Mesenchymal stem cell (in vitro differentiated cells and primary cell): ENCODE measurements around the gene CCNK.

Experiments
- DNase-seq: peaks from one replicate; pipeline ENCODE4 v3.0.0-alpha.2; 2013
- H2AFZ ChIP-seq: one replicate; pipeline ENCODE4 v1.6.1; 2013; ENCODE audit warnings: low read depth, mild to moderate bottlenecking, control low read depth, inconsistent platforms, low read length, moderate library complexity
- H2AK5ac ChIP-seq: 2 replicates; pipeline ENCODE4 v1.6.1; 2013; ENCODE audit warnings: low read length, moderate library complexity, mild to moderate bottlenecking, inconsistent platforms; ENCODE audit not compliant: severe bottlenecking
- H2BK120ac ChIP-seq: one replicate; pipeline ENCODE4 v1.6.1; 2013; ENCODE audit warnings: low read depth, mild to moderate bottlenecking, inconsistent platforms, low read length, moderate library complexity
- H2BK12ac ChIP-seq, 2 experiments: one replicate each; pipeline ENCODE4 v1.6.1; 2013; ENCODE audit warnings: inconsistent platforms in 2 of 2, low read length in 2 of 2, mild to moderate bottlenecking in 2 of 2, moderate library complexity in 2 of 2, control low read depth in 1 of 2
- H2BK15ac ChIP-seq: one replicate; pipeline ENCODE4 v1.6.1; 2013; ENCODE audit warnings: mild to moderate bottlenecking, low read depth, inconsistent platforms; ENCODE audit not compliant: poor library complexity, severe bottlenecking
- H2BK5ac ChIP-seq: 2 replicates; pipeline ENCODE4 v1.6.1; 2013; ENCODE audit warnings: low read depth, mild to moderate bottlenecking, low read length, control low read depth, inconsistent platforms; ENCODE audit not compliant: poor library complexity, severe bottlenecking
- H3K14ac ChIP-seq, 2 experiments: one replicate each; pipeline ENCODE4 v1.6.1; 2013; ENCODE audit warnings: inconsistent platforms in 2 of 2, low read length in 2 of 2, control low read depth in 1 of 2, mild to moderate bottlenecking in 1 of 2, moderate library complexity in 1 of 2
- H3K18ac ChIP-seq, 2 experiments: one replicate each; pipeline ENCODE4 v1.6.1; 2013; ENCODE audit warnings: inconsistent platforms in 2 of 2, low read length in 2 of 2, control low read depth in 1 of 2, low read depth in 1 of 2, mild to moderate bottlenecking in 1 of 2
- H3K23ac ChIP-seq, 2 experiments: one replicate each; pipeline ENCODE4 v1.6.1; 2013; ENCODE audit warnings: inconsistent platforms in 2 of 2, low read length in 2 of 2, mild to moderate bottlenecking in 2 of 2, moderate library complexity in 2 of 2, control low read depth in 1 of 2
- H3K27ac ChIP-seq: 2 replicates; pipeline ENCODE4 v1.5.1; 2013; ENCODE audit warnings: mild to moderate bottlenecking, moderate library complexity, low read length, control low read depth, inconsistent platforms; ENCODE audit not compliant: poor library complexity, severe bottlenecking
- H3K27me3 ChIP-seq, 2 experiments: 2 replicates each; pipeline versions ENCODE4 v1.6.1 to v1.7.0; 2013; ENCODE audit warnings: low read length in 2 of 2, mild to moderate bottlenecking in 2 of 2, moderate library complexity in 2 of 2, control low read depth in 1 of 2, inconsistent platforms in 1 of 2; ENCODE audit not compliant: control insufficient read depth in 1 of 2, insufficient read depth in 1 of 2
- H3K36me3 ChIP-seq, 2 experiments: 2 replicates each; pipeline versions ENCODE4 v1.6.1 to v1.7.0; 2013; ENCODE audit warnings: low read length in 2 of 2, control low read depth in 1 of 2, inconsistent platforms in 1 of 2, low read depth in 1 of 2, mild to moderate bottlenecking in 1 of 2; ENCODE audit not compliant: insufficient read depth in 2 of 2, control insufficient read depth in 1 of 2
- H3K4ac ChIP-seq, 2 experiments: one replicate each; pipeline ENCODE4 v1.6.1; 2013; ENCODE audit warnings: inconsistent platforms in 2 of 2, low read length in 2 of 2, mild to moderate bottlenecking in 2 of 2, moderate library complexity in 2 of 2, control low read depth in 1 of 2, low read depth in 1 of 2
- H3K4me1 ChIP-seq: 2 replicates; pipeline ENCODE4 v1.6.1; 2013; ENCODE audit warnings: low read depth, low read length, control low read depth; ENCODE audit not compliant: control insufficient read depth, insufficient read depth
- H3K4me2 ChIP-seq: 2 replicates; pipeline ENCODE4 v1.6.1; 2013; ENCODE audit warnings: low read length, mild to moderate bottlenecking, inconsistent platforms; ENCODE audit not compliant: poor library complexity, severe bottlenecking
- H3K4me3 ChIP-seq, 2 experiments: 2 replicates each; pipeline versions ENCODE4 v1.5.1 to v1.7.0; 2013; ENCODE audit warnings: low read length in 2 of 2, mild to moderate bottlenecking in 2 of 2, control low read depth in 1 of 2, low read depth in 1 of 2; ENCODE audit not compliant: insufficient read depth in 1 of 2
- H3K79me1 ChIP-seq: replicated peaks from 2 replicates; pipeline ENCODE4 v1.6.1; 2013; ENCODE audit warnings: mild to moderate bottlenecking, control low read depth, low read length, inconsistent platforms; ENCODE audit not compliant: poor library complexity, severe bottlenecking
- H3K9ac ChIP-seq: 2 replicates; pipeline ENCODE4 v1.7.0; 2013; ENCODE audit warnings: mild to moderate bottlenecking, low read length, moderate library complexity
- H3K9me3 ChIP-seq: 2 replicates; pipeline ENCODE4 v1.7.0; 2013; ENCODE audit warnings: mild to moderate bottlenecking, low read length; ENCODE audit not compliant: control insufficient read depth
- H4K8ac ChIP-seq: one replicate; pipeline ENCODE4 v1.6.1; 2013; ENCODE audit warnings: inconsistent platforms, mild to moderate bottlenecking, low read length, moderate library complexity
- H4K91ac ChIP-seq: one replicate; pipeline ENCODE4 v1.6.1; 2013; ENCODE audit warnings: mild to moderate bottlenecking, low read length, inconsistent platforms
- WGBS: methylation state at CpG from one replicate; pipeline ENCODE4 v1.1.7; 2013; ENCODE audit warnings: mixed read lengths; 5-methylcytosine and 5-hydroxymethylcytosine counted together

Gene CCNK

DNA sequence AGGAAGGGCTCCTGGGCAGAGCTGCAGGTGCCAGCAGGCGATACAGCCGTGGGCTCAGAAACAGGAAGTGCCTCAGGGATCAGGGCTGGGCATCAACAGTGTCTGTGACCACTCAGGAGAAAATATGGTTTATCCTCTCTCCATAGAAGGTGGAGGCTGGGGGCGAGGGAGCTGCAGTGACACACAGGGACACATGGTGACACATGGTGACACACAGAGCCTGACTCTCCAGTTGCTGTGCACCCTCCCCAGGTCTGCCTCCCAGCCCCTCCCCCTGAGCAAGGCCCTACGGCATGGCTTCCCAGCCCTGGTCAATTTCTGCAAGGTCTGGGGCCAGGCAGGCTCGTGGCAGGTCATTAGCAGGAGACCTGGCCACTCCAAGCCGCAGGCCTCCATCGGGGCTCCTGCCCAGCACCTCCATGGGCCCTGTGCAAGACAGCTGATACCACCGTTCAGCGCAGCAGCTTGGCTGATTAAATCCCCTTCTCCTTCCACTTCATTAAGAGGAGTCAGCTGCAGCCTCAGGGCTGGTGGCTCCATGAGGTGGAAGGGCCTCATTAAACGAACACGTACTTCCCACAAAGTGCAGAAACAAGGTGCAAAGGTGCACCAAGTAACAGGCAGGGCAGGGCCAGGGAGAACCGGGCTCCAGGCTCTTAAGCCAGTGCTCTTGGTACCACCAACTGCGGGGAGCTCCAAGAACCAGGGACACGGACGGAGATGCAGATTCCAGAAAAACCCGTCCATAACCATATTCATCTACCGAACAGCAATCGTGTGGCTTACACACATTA lies 60.7 kb downstream of the CCNK start:
- H2BK15ac ChIP-seq = no peak overlapping the region
- no peak overlapping the region for H3K14ac ChIP-seq
- H3K4me3 ChIP-seq = no peak overlapping the region
- H2BK120ac ChIP-seq = no peak overlapping the region
- peaks cover 34% of the 10 kb centered on the region for H3K4me1 ChIP-seq
- H3K9me3 ChIP-seq = no peaks in the 10 kb centered on the region
- DNase-seq = no peak
- no peak overlapping the region for H2AFZ ChIP-seq
- no peaks in the 10 kb centered on the region for H3K36me3 ChIP-seq
- peaks cover 41 to 90% of the 10 kb centered on the region in 2 experiments for H3K27me3 ChIP-seq
- no peak overlapping the region for H2AK5ac ChIP-seq
- H2BK12ac ChIP-seq = no peak overlapping the region
- no peak overlapping the region for H3K4ac ChIP-seq
- WGBS = 89% methylated on average over 18 of the region's 18 CpGs
- H3K79me1 ChIP-seq = peaks cover 5% of the 10 kb centered on the region
- no peak overlapping the region for H4K91ac ChIP-seq
- H4K8ac ChIP-seq = no peak overlapping the region
- H2BK5ac ChIP-seq = no peak overlapping the region
- H3K27ac ChIP-seq = no peak overlapping the region
- no peak overlapping the region for H3K18ac ChIP-seq
- H3K4me2 ChIP-seq = no peak overlapping the region
- H3K9ac ChIP-seq = no peak overlapping the region
- no peak overlapping the region for H3K23ac ChIP-seq

DNA sequence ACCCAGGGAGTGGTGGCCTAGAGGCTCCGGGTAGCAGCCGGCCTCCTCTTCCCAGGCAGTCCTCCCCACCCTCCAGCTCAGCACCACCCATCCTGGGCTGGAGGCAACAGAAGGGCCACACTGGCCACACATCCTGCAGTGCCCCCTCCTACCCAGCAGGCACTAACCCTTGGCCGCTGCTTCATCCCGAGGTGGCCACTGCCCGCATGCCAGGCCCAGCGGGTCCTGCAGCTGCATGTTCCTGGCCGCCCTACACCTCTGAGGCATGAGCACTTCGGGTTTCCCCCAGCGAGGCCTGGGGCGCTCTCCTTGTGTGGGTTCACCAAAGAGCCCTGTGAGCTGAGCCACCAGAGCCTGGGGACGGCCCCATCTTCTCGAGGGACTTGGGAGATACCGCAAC lies 61.4 kb downstream of the CCNK start:
- no peak overlapping the region for H4K8ac ChIP-seq
- H3K14ac ChIP-seq = no peak overlapping the region
- H3K79me1 ChIP-seq = peaks cover 2% of the 10 kb centered on the region
- no peak overlapping the region for H3K27ac ChIP-seq
- H2BK15ac ChIP-seq = no peak overlapping the region
- no peak overlapping the region for H2AK5ac ChIP-seq
- no peaks in the 10 kb centered on the region for H3K9me3 ChIP-seq
- no peak overlapping the region for H2BK12ac ChIP-seq
- no peak overlapping the region for H3K4ac ChIP-seq
- no peak overlapping the region for H2BK120ac ChIP-seq
- H3K18ac ChIP-seq = no peak overlapping the region
- H3K36me3 ChIP-seq = no peaks in the 10 kb centered on the region
- no peak overlapping the region for H2AFZ ChIP-seq
- H3K23ac ChIP-seq = no peak overlapping the region
- H4K91ac ChIP-seq = no peak overlapping the region
- WGBS = 93% methylated on average over 13 of the region's 13 CpGs
- peaks cover 41 to 89% of the 10 kb centered on the region in 2 experiments for H3K27me3 ChIP-seq
- no peak overlapping the region for H3K4me2 ChIP-seq
- peaks cover 27% of the 10 kb centered on the region for H3K4me1 ChIP-seq
- no peak overlapping the region for H2BK5ac ChIP-seq
- no peak overlapping the region for H3K9ac ChIP-seq
- DNase-seq = no peak
- H3K4me3 ChIP-seq = no peak overlapping the region

DNA sequence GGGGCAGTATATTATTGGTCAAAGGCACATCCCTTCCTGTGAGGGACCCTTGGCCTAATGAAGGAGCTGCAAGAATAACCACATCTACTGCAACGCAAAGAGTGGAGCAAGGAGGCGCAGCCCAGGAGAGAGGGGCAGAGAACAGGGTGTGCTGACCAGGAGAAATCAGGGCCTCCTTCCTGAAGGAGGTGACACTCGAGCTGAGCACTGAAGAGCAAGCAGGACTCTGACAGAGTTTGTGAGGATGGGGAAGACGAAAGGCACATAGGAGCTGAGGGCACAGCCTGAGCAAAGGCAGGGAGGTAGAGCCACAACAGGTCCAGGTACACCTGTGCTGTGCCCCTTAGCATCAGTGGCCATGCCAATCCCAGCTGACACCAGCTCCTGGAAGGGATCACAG lies 62.2 kb downstream of the CCNK start:
- Histone ChIP-seq H2AFZ (no peak overlapping the region), H3K79me1 (peaks cover 4% of the 10 kb centered on the region), H2BK12ac (no peak overlapping the region), H4K91ac (no peak overlapping the region), H3K4me1 (peaks cover 20% of the 10 kb centered on the region), H3K4ac (no peak overlapping the region), H2BK15ac (no peak overlapping the region), H3K4me3 (no peak overlapping the region), H3K27ac (no peak overlapping the region), H3K4me2 (no peak overlapping the region), H4K8ac (no peak overlapping the region), H3K14ac (no peak overlapping the region), H3K23ac (no peak overlapping the region), H3K9me3 (no peaks in the 10 kb centered on the region), H2BK120ac (no peak overlapping the region), H3K18ac (no peak overlapping the region), H3K9ac (no peak overlapping the region), H2AK5ac (no peak overlapping the region), H3K36me3 (no peaks in the 10 kb centered on the region), H2BK5ac (no peak overlapping the region), H3K27me3 (peaks cover 45 to 88% of the 10 kb centered on the region in 2 experiments)
- WGBS = 89% methylated on average over 4 of the region's 4 CpGs
- no peak for DNase-seq

DNA sequence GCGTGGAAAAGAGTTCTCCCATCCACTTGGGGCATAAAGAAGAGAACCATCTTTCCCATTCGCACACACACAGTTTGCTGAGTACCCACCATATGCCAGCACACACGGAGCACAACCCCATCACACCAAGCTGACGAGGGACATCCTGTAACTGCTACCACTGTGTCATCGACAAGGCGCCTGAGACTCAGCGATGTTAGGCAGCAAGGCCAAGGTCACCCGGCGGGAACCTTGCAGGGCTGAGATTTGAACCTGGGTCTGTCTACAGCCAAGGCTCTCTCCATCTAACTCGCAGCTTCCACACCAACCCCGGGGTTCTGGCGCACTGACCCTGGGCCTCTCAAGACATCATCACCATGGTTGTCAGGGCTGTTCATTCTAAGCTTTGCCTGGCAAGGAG lies 62.8 kb downstream of the CCNK start:
- no peak overlapping the region for H4K91ac ChIP-seq
- no peak overlapping the region for H3K4me3 ChIP-seq
- H2AFZ ChIP-seq = no peak overlapping the region
- no peak overlapping the region for H2AK5ac ChIP-seq
- peaks cover 5% of the 10 kb centered on the region for H3K79me1 ChIP-seq
- no peaks in the 10 kb centered on the region for H3K9me3 ChIP-seq
- H3K4me2 ChIP-seq = no peak overlapping the region
- H3K36me3 ChIP-seq = no peaks in the 10 kb centered on the region
- H3K14ac ChIP-seq = no peak overlapping the region
- no peak overlapping the region for H3K4ac ChIP-seq
- DNase-seq = no peak
- peaks cover 16% of the 10 kb centered on the region for H3K4me1 ChIP-seq
- no peak overlapping the region for H2BK15ac ChIP-seq
- 90% methylated on average over 12 of the region's 12 CpGs for WGBS
- H2BK12ac ChIP-seq = no peak overlapping the region
- H2BK120ac ChIP-seq = no peak overlapping the region
- no peak overlapping the region for H3K27ac ChIP-seq
- no peak overlapping the region for H3K23ac ChIP-seq
- no peak overlapping the region for H4K8ac ChIP-seq
- peaks cover 48 to 89% of the 10 kb centered on the region in 2 experiments for H3K27me3 ChIP-seq
- H2BK5ac ChIP-seq = no peak overlapping the region
- no peak overlapping the region for H3K18ac ChIP-seq
- H3K9ac ChIP-seq = no peak overlapping the region
